HEK293 (cell line): ENCODE data around the gene TBC1D17.
A peak's percentile ranks its signal among the peaks of the same experiment; 100 is the strongest.

Experiments used
- CTCF ChIA-PET: fragments of 350-600 bp; formaldehyde crosslinking; extraction: SDS; loops from one replicate; lab custom pipeline; 2021; ENCODE audit warnings: antibody characterized with exemption; lab: Yijun Ruan, JAX
- POLR2A ChIA-PET: fragments of 300-600 bp; formaldehyde crosslinking; extraction: SDS; loops from one replicate; lab custom pipeline; 2020; ENCODE audit warnings: antibody characterized with exemption, inconsistent platforms; lab: Yijun Ruan, JAX
- H3K27ac ChIP-seq: fragments of 200-500 bp; sonication (Bioruptor generic); 2 replicates; pipeline ENCODE4 v1.5.1; 2014; ENCODE audit warnings: low read depth, low read length, control low read depth, inconsistent platforms; ENCODE audit errors: extremely low read depth
- H3K36me3 ChIP-seq, 2 experiments: fragments of 200-500 bp in 1 of 2; sonication (Bioruptor generic) in 1 of 2; 1 replicate in 1 of 2; 2 replicates in 1 of 2; pipeline ENCODE4 v1.5.1; 2014 to 2017; ENCODE audit warnings: inconsistent platforms in 2 of 2, low read length in 2 of 2; ENCODE audit not compliant: control insufficient read depth in 2 of 2, insufficient read depth in 1 of 2
- H3K4me1 ChIP-seq: fragments of 200-500 bp; sonication (Bioruptor generic); 2 replicates; pipeline ENCODE4 v1.5.1; 2014; ENCODE audit warnings: mild to moderate bottlenecking, low read length, inconsistent platforms; ENCODE audit not compliant: control insufficient read depth, insufficient read depth
- H3K4me3 ChIP-seq: 2 replicates; pipeline ENCODE4 v1.5.1; 2011; ENCODE audit warnings: low read depth, mild to moderate bottlenecking, control low read depth, low read length, moderate library complexity
- H3K9me3 ChIP-seq: fragments of 200-500 bp; sonication (Bioruptor generic); 2 replicates; pipeline ENCODE4 v1.5.1; 2014; ENCODE audit warnings: low read depth, low read length, inconsistent platforms; ENCODE audit not compliant: control insufficient read depth, insufficient read depth
- BCL11B ChIP-seq: fragments of 450-650 bp; formaldehyde crosslinking; IDR thresholded peaks from 2 replicates; pipeline ENCODE4 v1.5.1; 2016; ENCODE audit warnings: low read depth, missing biosample characterization, missing genetic modification characterization
- BCL6B ChIP-seq: fragments of 450-650 bp; formaldehyde crosslinking; IDR thresholded peaks from 2 replicates; pipeline ENCODE4 v1.5.1; 2017; ENCODE audit warnings: missing biosample characterization, missing genetic modification characterization
- KLF10 ChIP-seq: fragments of 450-650 bp; IDR thresholded peaks from 2 replicates; pipeline ENCODE4 v1.5.1; 2018; ENCODE audit warnings: missing biosample characterization, mild to moderate bottlenecking, missing genetic modification characterization
- KLF17 ChIP-seq: fragments of 450-650 bp; formaldehyde crosslinking; IDR thresholded peaks from 2 replicates; pipeline ENCODE4 v1.5.1; 2016; ENCODE audit warnings: missing biosample characterization, missing genetic modification characterization
- MYNN ChIP-seq: fragments of 450-650 bp; formaldehyde crosslinking; IDR thresholded peaks from 2 replicates; pipeline ENCODE4 v1.5.1; 2016; ENCODE audit warnings: missing biosample characterization, missing genetic modification characterization, borderline replicate concordance
- RBAK ChIP-seq: fragments of 450-650 bp; formaldehyde crosslinking; IDR thresholded peaks from 2 replicates; pipeline ENCODE4 v1.5.1; 2016; ENCODE audit warnings: missing biosample characterization, missing genetic modification characterization
- ZBTB17 ChIP-seq: fragments of 450-650 bp; formaldehyde crosslinking; IDR thresholded peaks from 2 replicates; pipeline ENCODE4 v1.5.1; 2016; ENCODE audit warnings: missing biosample characterization, missing genetic modification characterization
- ZBTB26 ChIP-seq: fragments of 450-650 bp; formaldehyde crosslinking; optimal IDR thresholded peaks from 2 replicates; pipeline ENCODE3; 2016; ENCODE audit warnings: missing biosample characterization, mild to moderate bottlenecking, missing genetic modification characterization
- ZNF138 ChIP-seq: fragments of 450-650 bp; formaldehyde crosslinking; IDR thresholded peaks from 2 replicates; pipeline ENCODE4 v1.5.1; 2016; ENCODE audit warnings: missing biosample characterization, missing genetic modification characterization, borderline replicate concordance
- ZNF140 ChIP-seq: fragments of 450-650 bp; formaldehyde crosslinking; IDR thresholded peaks from 2 replicates; pipeline ENCODE4 v1.5.1; 2016; ENCODE audit warnings: missing biosample characterization, missing genetic modification characterization
- ZNF148 ChIP-seq: fragments of 450-650 bp; formaldehyde crosslinking; IDR thresholded peaks from 2 replicates; pipeline ENCODE4 v1.5.0; 2017; ENCODE audit warnings: missing biosample characterization, missing genetic modification characterization, borderline replicate concordance
- ZNF19 ChIP-seq: fragments of 450-650 bp; formaldehyde crosslinking; IDR thresholded peaks from 2 replicates; pipeline ENCODE4; 2016; ENCODE audit warnings: missing biosample characterization, missing genetic modification characterization, low read depth
- ZNF239 ChIP-seq: fragments of 450-650 bp; formaldehyde crosslinking; IDR thresholded peaks from 2 replicates; pipeline ENCODE4 v1.5.1; 2016; ENCODE audit warnings: missing biosample characterization, missing genetic modification characterization
- ZNF391 ChIP-seq: fragments of 450-650 bp; formaldehyde crosslinking; IDR thresholded peaks from 2 replicates; pipeline ENCODE4 v1.5.1; 2016; ENCODE audit warnings: low read depth, missing biosample characterization, missing genetic modification characterization, borderline replicate concordance
- ZNF404 ChIP-seq: fragments of 450-650 bp; formaldehyde crosslinking; IDR thresholded peaks from 2 replicates; pipeline ENCODE4 v1.5.1; 2017; ENCODE audit warnings: missing biosample characterization, missing genetic modification characterization
- ZNF426 ChIP-seq: fragments of 450-650 bp; formaldehyde crosslinking; IDR thresholded peaks from 2 replicates; pipeline ENCODE4 v1.5.1; 2017; ENCODE audit warnings: missing biosample characterization, missing genetic modification characterization, mild to moderate bottlenecking, inconsistent platforms, moderate library complexity
- ZNF521 ChIP-seq: fragments of 450-650 bp; formaldehyde crosslinking; IDR thresholded peaks from 2 replicates; pipeline ENCODE4 v1.5.1; 2017; ENCODE audit warnings: missing biosample characterization, mild to moderate bottlenecking, missing genetic modification characterization
- ZNF558 ChIP-seq: fragments of 450-650 bp; formaldehyde crosslinking; IDR thresholded peaks from 2 replicates; pipeline ENCODE4 v1.5.1; 2016; ENCODE audit warnings: missing biosample characterization, missing genetic modification characterization
- ZNF670 ChIP-seq: fragments of 450-650 bp; formaldehyde crosslinking; IDR thresholded peaks from 2 replicates; pipeline ENCODE4 v1.5.1; 2016; ENCODE audit warnings: missing biosample characterization, missing genetic modification characterization, low read depth
- ZNF747 ChIP-seq: fragments of 450-650 bp; formaldehyde crosslinking; IDR thresholded peaks from 2 replicates; pipeline ENCODE4 v1.5.1; 2016; ENCODE audit warnings: missing biosample characterization, missing genetic modification characterization
- ZNF76 ChIP-seq: fragments of 450-650 bp; formaldehyde crosslinking; IDR thresholded peaks from 2 replicates; pipeline ENCODE4; 2016; ENCODE audit warnings: low read depth, missing biosample characterization, missing genetic modification characterization, borderline replicate concordance
- ZNF776 ChIP-seq: fragments of 450-650 bp; formaldehyde crosslinking; IDR thresholded peaks from 2 replicates; pipeline ENCODE4 v1.5.0; 2017; ENCODE audit warnings: missing biosample characterization, missing genetic modification characterization, borderline replicate concordance

Gene TBC1D17

GRCh38 chr19:49923055-49924003, 45.8 kb downstream of the TBC1D17 start (continued):
- TF ChIP-seq KLF10 (tag by site-specific recombination) (no peak), ZNF391 (tag by site-specific recombination) (no peak), MYNN (tag by site-specific recombination) (no peak), ZNF521 (tag by site-specific recombination) (no peak), ZBTB26 (tag by site-specific recombination) (no peak), KLF17 (tag by site-specific recombination) (no peak)

- peak overlapping the region; percentile 3 for H3K27ac ChIP-seq
- ChIA-PET CTCF (no interaction called here), POLR2A (interaction anchor here (0.8 kb wide), 1 partner anchor 34 kb away, joined by 3 read pairs; no protein-coding TSS in a partner anchor)
- H3K4me1 ChIP-seq = peaks cover 4% of the 10 kb centered on the region
- H3K36me3 ChIP-seq = peaks cover 46 to 77% of the 10 kb centered on the region in 2 experiments
- H3K4me3 ChIP-seq = no peak overlapping the region
- no peaks in the 10 kb centered on the region for H3K9me3 ChIP-seq
- TF ChIP-seq ZNF670 (no peak), ZNF76 (no peak), ZNF426 (tag by site-specific recombination) (no peak), ZBTB26 (tag by site-specific recombination) (no peak), ZNF404 (tag by site-specific recombination) (0 out of 2 replicates have a peak, but pooled peaks have one; percentile 41), ZNF140 (tag by site-specific recombination) (no peak), ZNF148 (no peak; the same call in 1 of the 2 replicates), ZNF19 (tag by site-specific recombination) (no peak), ZNF558 (0 out of 2 replicates have a peak, but pooled peaks have one; percentile 33), ZNF138 (tag by site-specific recombination) (no peak), BCL6B (tag by site-specific recombination) (no peak), ZNF391 (tag by site-specific recombination) (no peak), ZBTB17 (peak; percentile 51), RBAK (tag by site-specific recombination) (no peak), BCL11B (tag by site-specific recombination) (no peak), ZNF747 (no peak), ZNF776 (tag by site-specific recombination) (no peak), ZNF239 (tag by site-specific recombination) (no peak)
Measured at GRCh38 chr19:49924004-49924880, 46.7 kb downstream of the TBC1D17 start.
